Measurements from ENCODE around the gene HOMER2. TPM values are rescaled to one million over a fixed set of nuclear protein-coding genes. Genes with fewer than 3 reads are reported as not detected.

Gene HOMER2
- total and polyA plus RNA-seq, 2 donors: 5.7 to 7.8 TPM

DNA sequence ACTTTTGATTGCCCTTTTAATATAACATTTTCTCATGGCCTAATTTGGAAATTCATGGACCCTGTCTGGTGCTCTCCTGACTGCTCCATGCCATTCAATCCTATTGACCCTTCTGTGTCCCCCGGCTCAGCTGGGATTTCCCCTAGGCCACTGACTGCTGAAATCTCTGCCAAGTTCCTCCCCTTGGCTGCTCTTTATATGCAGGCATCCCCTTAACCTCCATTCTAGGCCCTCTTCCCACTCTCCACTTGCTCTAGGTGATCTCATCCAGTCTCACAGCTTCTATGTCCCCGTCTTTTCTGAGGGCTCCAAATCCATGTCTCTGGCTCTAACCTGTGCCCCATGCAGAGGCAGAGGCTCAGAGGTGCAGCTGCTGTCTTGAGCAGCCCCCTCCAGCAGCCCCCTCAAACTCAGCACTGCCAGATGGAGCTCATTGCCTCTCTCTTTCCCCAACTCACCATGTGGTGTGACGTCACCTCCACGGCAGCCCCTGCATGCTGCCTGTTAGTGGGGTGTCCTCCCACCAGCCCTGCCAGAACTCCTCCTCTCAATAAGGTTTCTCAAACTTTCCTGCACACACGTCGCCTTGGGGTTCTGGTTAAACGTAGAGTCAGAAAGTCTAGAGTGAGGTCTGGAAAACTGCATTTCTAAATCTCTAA is 153.2 kb downstream of the HOMER2 start:
- no peaks in the 10 kb centered on the region for H3K9me3 ChIP-seq (ENCODE audit: control insufficient read depth in 2 of 2, insufficient read depth in 1 of 2, low read length in 1 of 2)
- H3K4me1 ChIP-seq (ENCODE audit: control insufficient read depth in 2 of 2, insufficient read depth in 2 of 2, low read length in 2 of 2): no peaks in the 10 kb centered on the region
- no peak overlapping the region for H3K27ac ChIP-seq (ENCODE audit: low read depth in 1 of 2, low read length in 1 of 2)
- H3K4me3 ChIP-seq (ENCODE audit: low read length in 2 of 2): no peak overlapping the region
- no peaks in the 10 kb centered on the region for H3K36me3 ChIP-seq (ENCODE audit: control insufficient read depth in 2 of 2, insufficient read depth in 2 of 2, low read length in 1 of 2)
- DNase-seq (ENCODE audit: low read depth in 6 of 9, low spot score in 9 of 9): no peak
- WGBS: 95% methylated on average over 7 of the region's 7 CpGs
- peaks cover 0 to 2% of the 10 kb centered on the region in 2 donors for H3K27me3 ChIP-seq (ENCODE audit: control insufficient read depth in 2 of 2, insufficient read depth in 1 of 2, low read length in 1 of 2)

Other genes with a start within 250 kb of the HOMER2 start
- 0.33 TPM for gene AP3B2, start 242.8 kb downstream of the HOMER2 start, total RNA-seq
- gene AP3B2, start 242.8 kb downstream of the HOMER2 start, polyA plus RNA-seq: 5.0 TPM
- under 0.01 TPM for gene FSD2, start 146.7 kb downstream of the HOMER2 start, total RNA-seq
- gene FSD2, start 146.7 kb downstream of the HOMER2 start, polyA plus RNA-seq: 0.05 TPM
- gene WHAMM, start 143.1 kb downstream of the HOMER2 start, total RNA-seq: 4.0 TPM
- gene WHAMM, start 143.1 kb downstream of the HOMER2 start, polyA plus RNA-seq: 7.8 TPM
- gene RAMAC, start 33.5 kb upstream of the HOMER2 start, total RNA-seq: 42.0 TPM
- gene RAMAC, start 33.5 kb upstream of the HOMER2 start, polyA plus RNA-seq: 39.6 TPM
- 19.7 TPM for gene C15orf40, start 58.9 kb upstream of the HOMER2 start, total RNA-seq
- 19.6 TPM for gene C15orf40, start 58.9 kb upstream of the HOMER2 start, polyA plus RNA-seq
- gene BTBD1, start 114.5 kb upstream of the HOMER2 start, total RNA-seq: 61.1 TPM
- 44.4 TPM for gene BTBD1, start 114.5 kb upstream of the HOMER2 start, polyA plus RNA-seq
- 2.9 TPM for gene TM6SF1, start 154.9 kb upstream of the HOMER2 start, total RNA-seq
- gene TM6SF1, start 154.9 kb upstream of the HOMER2 start, polyA plus RNA-seq: 11.7 TPM